GM12878 (cell line): ENCODE data around the gene KNTC1. TPM values are rescaled to one million over a fixed set of nuclear protein-coding genes. Genes with fewer than 3 reads are reported as not detected.

Experiments
- ATAC-seq: fragments of 200-7000 bp; cut with Tn5 transposase; 3 replicates; pipeline ENCODE4 v1.9.1; 2020; ENCODE audit warnings: mild to moderate bottlenecking, moderate library complexity
- BruUV-seq: library from RNA; stranded (reverse); fragments of 400-500 nt; replicated peaks from 2 replicates; lab custom pipeline; 2021; lab: Mats Ljungman, UMichigan
- CTCF ChIA-PET: fragments of 300-600 bp; sonication (Branson Sonifier 250); formaldehyde crosslinking; extraction: SDS; loops from one replicate; lab custom pipeline; 2021; ENCODE audit warnings: inconsistent platforms; lab: Yijun Ruan, JAX
- POLR2A ChIA-PET: fragments of 350-600 bp; formaldehyde crosslinking; extraction: SDS; loops from one replicate; lab custom pipeline; 2021; ENCODE audit warnings: inconsistent platforms; lab: Charles Lee
- RAD21 ChIA-PET: fragments of 300-600 bp; sonication (Branson Sonifier 250); formaldehyde crosslinking; loops from one replicate; lab custom pipeline; 2023; ENCODE audit warnings: antibody characterized with exemption; ENCODE audit not compliant: unreplicated experiment; lab: Charles Lee
- SMC1A ChIA-PET: fragments of 300-600 bp; sonication (Branson Sonifier 250); formaldehyde crosslinking; loops from one replicate; lab custom pipeline; 2023; ENCODE audit not compliant: unreplicated experiment, uncharacterized antibody; lab: Charles Lee
- DNase-seq: peaks from one replicate; pipeline ENCODE4 v3.0.0-alpha.2; 2011; ENCODE audit warnings: low read depth, low spot score
- FAIRE-seq: peaks from 3 replicates; lab custom pipeline; 2011; peaks lifted over from hg19 to GRCh38; lab: Jason Lieb, UNC
- H2AFZ ChIP-seq: 2 replicates; pipeline ENCODE4 v1.6.0; 2011; ENCODE audit warnings: low read depth, low read length, control low read depth; ENCODE audit not compliant: control insufficient read depth
- H3K27ac ChIP-seq: 2 replicates; pipeline ENCODE4 v1.5.1; 2011; ENCODE audit warnings: control low read depth; ENCODE audit not compliant: control insufficient read depth, insufficient read depth
- H3K27me3 ChIP-seq, 2 experiments: replicated peaks in 1 of 2; 2 replicates each; pipeline versions ENCODE4 v1.6.0 to v1.6.1; 2011; ENCODE audit warnings: low read length in 1 of 2; ENCODE audit not compliant: control insufficient read depth in 2 of 2, insufficient read depth in 2 of 2
- H3K36me3 ChIP-seq, 2 experiments: 2 replicates each; pipeline ENCODE4 v1.5.1; 2011; ENCODE audit warnings: low read length in 1 of 2; ENCODE audit not compliant: control insufficient read depth in 2 of 2, insufficient read depth in 2 of 2
- H3K4me1 ChIP-seq: 2 replicates; pipeline ENCODE4 v1.6.1; 2011; ENCODE audit warnings: mild to moderate bottlenecking, low read length, moderate library complexity, mixed read lengths; ENCODE audit not compliant: control insufficient read depth, insufficient read depth
- H3K4me2 ChIP-seq: 2 replicates; pipeline ENCODE4 v1.6.0; 2011; ENCODE audit warnings: control low read depth; ENCODE audit not compliant: control insufficient read depth, insufficient read depth
- H3K4me3 ChIP-seq: fragments of 200-600 bp; sonication (generic); 2 replicates; pipeline ENCODE4 v1.5.1; 2016
- H3K79me2 ChIP-seq: 2 replicates; pipeline ENCODE4 v1.6.0; 2011; ENCODE audit warnings: low read length; ENCODE audit not compliant: control insufficient read depth, insufficient read depth
- H3K9ac ChIP-seq: 2 replicates; pipeline ENCODE4 v1.8.0; 2011; ENCODE audit warnings: low read length, control low read depth, mixed read lengths; ENCODE audit not compliant: control insufficient read depth, insufficient read depth
- H3K9me3 ChIP-seq: replicated peaks from 3 replicates; pipeline ENCODE4 v1.5.1; 2011; ENCODE audit warnings: mild to moderate bottlenecking, low read length; ENCODE audit not compliant: control insufficient read depth, insufficient read depth
- H4K20me1 ChIP-seq: 2 replicates; pipeline ENCODE4 v1.6.0; 2011; ENCODE audit not compliant: control insufficient read depth, insufficient read depth
- CHD2 ChIP-seq: IDR thresholded peaks from 2 replicates; pipeline ENCODE4 v1.6.1; 2011; ENCODE audit warnings: low read depth, low read length, improper control_type of control experiment, borderline replicate concordance
- POLR2AphosphoS2 ChIP-seq: IDR thresholded peaks from 2 replicates; pipeline ENCODE4 v1.6.1; 2011; ENCODE audit warnings: low read depth, mild to moderate bottlenecking, low read length, improper control_type of control experiment, moderate library complexity
- RELB ChIP-seq: fragments of 450-650 bp; IDR thresholded peaks from 2 replicates; pipeline ENCODE4 v1.6.1; 2017; ENCODE audit warnings: low read depth, mild to moderate bottlenecking, moderate library complexity
- SRF ChIP-seq, 2 experiments: IDR thresholded peaks; 2 replicates each; pipeline ENCODE4 v1.6.1; 2011; ENCODE audit warnings: low read depth in 2 of 2, low read length in 2 of 2, mild to moderate bottlenecking in 1 of 2, moderate library complexity in 1 of 2
- STAT1 ChIP-seq: fragments of 450-650 bp; conservative IDR thresholded peaks from 2 replicates; pipeline ENCODE4 v1.6.1; 2014; ENCODE audit warnings: antibody characterized with exemption, mild to moderate bottlenecking
- SUPT20H ChIP-seq: IDR thresholded peaks from 2 replicates; pipeline ENCODE4 v1.6.1; 2011; ENCODE audit warnings: low read depth, mild to moderate bottlenecking, low read length, moderate library complexity, borderline replicate concordance; ENCODE audit not compliant: control insufficient read depth
- WGBS: methylation state at CpG from one replicate; pipeline ENCODE4 v1.1.6; 2016; ENCODE audit warnings: low lambda C conversion rate; ENCODE audit not compliant: insufficient replicate concordance, insufficient coverage; ENCODE audit errors: missing lambda C conversion rate; 5-methylcytosine and 5-hydroxymethylcytosine counted together
- in situ Hi-C: fragments of 300-500 bp; cut with MboI; formaldehyde crosslinking; loops from 9 replicates; pipeline ENCODE4 v1.14.3; 2018; ENCODE audit warnings: mixed read lengths
- intact Hi-C: fragments of 100-400 bp; cut with micrococcal nuclease; formaldehyde crosslinking; loops from one replicate; pipeline ENCODE4 v1.14.2; 2022; ENCODE audit not compliant: unreplicated experiment
- polyA plus RNA-seq, 11 experiments: library from polyadenylated mRNA; depleted of rRNA in 4 of 11; unstranded in 6 of 11; stranded (reverse) in 5 of 11; fragments of >200 nt; fragmentation: Nextera tagmentation in 4 of 11; fragmentation: Illumina TruSeq in 1 of 11; extraction: Ambion mirVana in 4 of 11; extraction: Trizol in 1 of 11; gene quantifications; 1 replicate in 1 of 11; 2 replicates in 10 of 11; pipeline versions ENCODE4 v1.2.1 to v1.2.3, GENCODE V29; 2011 to 2016; ENCODE audit warnings: inconsistent platforms in 2 of 11, missing spikeins in 2 of 11, low read depth in 1 of 11
- total RNA-seq, 4 experiments: library from RNA; depleted of rRNA in 3 of 4; stranded (reverse); fragments of >200 nt in 3 of 4; fragmentation: Illumina TruSeq in 1 of 4; extraction: Trizol in 1 of 4; gene quantifications; 2 replicates each; pipeline versions ENCODE4 v1.2.1 to v1.2.3, GENCODE V29; 2013 to 2021
- TF ChIP-seq, protein P1 (sequence below): fragments of 450-650 bp; IDR thresholded peaks from 2 replicates; pipeline ENCODE4 v1.6.1; 2017; ENCODE audit warnings: mild to moderate bottlenecking
- TF ChIP-seq, protein P2 (sequence below): fragments of 450-650 bp; IDR thresholded peaks from 2 replicates; pipeline ENCODE4 v1.6.1; 2017; ENCODE audit warnings: mild to moderate bottlenecking, moderate library complexity
- TF ChIP-seq, protein P3 (sequence below): fragments of 450-650 bp; IDR thresholded peaks from 2 replicates; pipeline ENCODE4 v1.6.1; 2017; ENCODE audit warnings: mild to moderate bottlenecking, low read depth, inconsistent platforms; ENCODE audit not compliant: poor library complexity, severe bottlenecking

KNTC1 gene
- total and polyA plus RNA-seq, 10 of the 15 experiments (the other 5 are each of a cell fraction or from before 2014, with no cell fraction given): 37.2 to 118 (median 76.3) TPM

GRCh38 chr12:122635471-122635870 lies 108.4 kb downstream of the KNTC1 start (continued):
- TF ChIP-seq, protein P1, sequence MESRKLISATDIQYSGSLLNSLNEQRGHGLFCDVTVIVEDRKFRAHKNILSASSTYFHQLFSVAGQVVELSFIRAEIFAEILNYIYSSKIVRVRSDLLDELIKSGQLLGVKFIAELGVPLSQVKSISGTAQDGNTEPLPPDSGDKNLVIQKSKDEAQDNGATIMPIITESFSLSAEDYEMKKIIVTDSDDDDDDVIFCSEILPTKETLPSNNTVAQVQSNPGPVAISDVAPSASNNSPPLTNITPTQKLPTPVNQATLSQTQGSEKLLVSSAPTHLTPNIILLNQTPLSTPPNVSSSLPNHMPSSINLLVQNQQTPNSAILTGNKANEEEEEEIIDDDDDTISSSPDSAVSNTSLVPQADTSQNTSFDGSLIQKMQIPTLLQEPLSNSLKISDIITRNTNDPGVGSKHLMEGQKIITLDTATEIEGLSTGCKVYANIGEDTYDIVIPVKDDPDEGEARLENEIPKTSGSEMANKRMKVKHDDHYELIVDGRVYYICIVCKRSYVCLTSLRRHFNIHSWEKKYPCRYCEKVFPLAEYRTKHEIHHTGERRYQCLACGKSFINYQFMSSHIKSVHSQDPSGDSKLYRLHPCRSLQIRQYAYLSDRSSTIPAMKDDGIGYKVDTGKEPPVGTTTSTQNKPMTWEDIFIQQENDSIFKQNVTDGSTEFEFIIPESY: no peak
- TF ChIP-seq SRF (IDR thresholded peaks at IDR 0.05; ENCODE audit: low read depth in 2 of 2, low read length in 2 of 2) (no peak), POLR2AphosphoS2 (no peak), STAT1 (no peak)

- RAD21 ChIA-PET: no interaction called here
- Histone ChIP-seq H3K4me1 (peaks cover 8% of the 10 kb centered on the region), H2AFZ (no peak overlapping the region), H3K36me3 (no peaks in the 10 kb centered on the region), H3K79me2 (no peaks in the 10 kb centered on the region), H3K4me2 (no peak overlapping the region), H3K4me3 (no peak overlapping the region), H3K27me3 (no peaks in the 10 kb centered on the region), H3K9ac (no peak overlapping the region), H4K20me1 (no peaks in the 10 kb centered on the region), H3K9me3 (no peaks in the 10 kb centered on the region), H3K27ac (no peak overlapping the region)
- SMC1A ChIA-PET: interaction anchor here (0.7 kb wide), 1 partner anchor 80 kb away, joined by 3 read pairs; no protein-coding TSS in a partner anchor
- FAIRE-seq (no peak), DNase-seq (no peak), ATAC-seq (no peak)
- intact Hi-C loops (no loop called here), in situ Hi-C loops (no loop called here)
- BruUV-seq: no TSS peak
- CTCF ChIA-PET: no interaction called here
- POLR2A ChIA-PET: no interaction called here
- WGBS: 92% methylated on average over 7 of the region's 7 CpGs
- TF ChIP-seq CHD2 (no peak), SUPT20H (no peak), RELB (no peak)
- TF ChIP-seq, protein P2, sequence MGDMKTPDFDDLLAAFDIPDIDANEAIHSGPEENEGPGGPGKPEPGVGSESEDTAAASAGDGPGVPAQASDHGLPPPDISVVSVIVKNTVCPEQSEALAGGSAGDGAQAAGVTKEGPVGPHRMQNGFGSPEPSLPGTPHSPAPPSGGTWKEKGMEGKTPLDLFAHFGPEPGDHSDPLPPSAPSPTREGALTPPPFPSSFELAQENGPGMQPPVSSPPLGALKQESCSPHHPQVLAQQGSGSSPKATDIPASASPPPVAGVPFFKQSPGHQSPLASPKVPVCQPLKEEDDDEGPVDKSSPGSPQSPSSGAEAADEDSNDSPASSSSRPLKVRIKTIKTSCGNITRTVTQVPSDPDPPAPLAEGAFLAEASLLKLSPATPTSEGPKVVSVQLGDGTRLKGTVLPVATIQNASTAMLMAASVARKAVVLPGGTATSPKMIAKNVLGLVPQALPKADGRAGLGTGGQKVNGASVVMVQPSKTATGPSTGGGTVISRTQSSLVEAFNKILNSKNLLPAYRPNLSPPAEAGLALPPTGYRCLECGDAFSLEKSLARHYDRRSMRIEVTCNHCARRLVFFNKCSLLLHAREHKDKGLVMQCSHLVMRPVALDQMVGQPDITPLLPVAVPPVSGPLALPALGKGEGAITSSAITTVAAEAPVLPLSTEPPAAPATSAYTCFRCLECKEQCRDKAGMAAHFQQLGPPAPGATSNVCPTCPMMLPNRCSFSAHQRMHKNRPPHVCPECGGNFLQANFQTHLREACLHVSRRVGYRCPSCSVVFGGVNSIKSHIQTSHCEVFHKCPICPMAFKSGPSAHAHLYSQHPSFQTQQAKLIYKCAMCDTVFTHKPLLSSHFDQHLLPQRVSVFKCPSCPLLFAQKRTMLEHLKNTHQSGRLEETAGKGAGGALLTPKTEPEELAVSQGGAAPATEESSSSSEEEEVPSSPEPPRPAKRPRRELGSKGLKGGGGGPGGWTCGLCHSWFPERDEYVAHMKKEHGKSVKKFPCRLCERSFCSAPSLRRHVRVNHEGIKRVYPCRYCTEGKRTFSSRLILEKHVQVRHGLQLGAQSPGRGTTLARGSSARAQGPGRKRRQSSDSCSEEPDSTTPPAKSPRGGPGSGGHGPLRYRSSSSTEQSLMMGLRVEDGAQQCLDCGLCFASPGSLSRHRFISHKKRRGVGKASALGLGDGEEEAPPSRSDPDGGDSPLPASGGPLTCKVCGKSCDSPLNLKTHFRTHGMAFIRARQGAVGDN: no peak
- TF ChIP-seq, protein P3, sequence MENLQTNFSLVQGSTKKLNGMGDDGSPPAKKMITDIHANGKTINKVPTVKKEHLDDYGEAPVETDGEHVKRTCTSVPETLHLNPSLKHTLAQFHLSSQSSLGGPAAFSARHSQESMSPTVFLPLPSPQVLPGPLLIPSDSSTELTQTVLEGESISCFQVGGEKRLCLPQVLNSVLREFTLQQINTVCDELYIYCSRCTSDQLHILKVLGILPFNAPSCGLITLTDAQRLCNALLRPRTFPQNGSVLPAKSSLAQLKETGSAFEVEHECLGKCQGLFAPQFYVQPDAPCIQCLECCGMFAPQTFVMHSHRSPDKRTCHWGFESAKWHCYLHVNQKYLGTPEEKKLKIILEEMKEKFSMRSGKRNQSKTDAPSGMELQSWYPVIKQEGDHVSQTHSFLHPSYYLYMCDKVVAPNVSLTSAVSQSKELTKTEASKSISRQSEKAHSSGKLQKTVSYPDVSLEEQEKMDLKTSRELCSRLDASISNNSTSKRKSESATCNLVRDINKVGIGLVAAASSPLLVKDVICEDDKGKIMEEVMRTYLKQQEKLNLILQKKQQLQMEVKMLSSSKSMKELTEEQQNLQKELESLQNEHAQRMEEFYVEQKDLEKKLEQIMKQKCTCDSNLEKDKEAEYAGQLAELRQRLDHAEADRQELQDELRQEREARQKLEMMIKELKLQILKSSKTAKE: no peak
These were observed 116.3 kb downstream of the KNTC1 start for GRCh38 chr12:122643207-122643805.
